HepG2 (cell line): Measurements from ENCODE around the gene SMIM36. TPM values are rescaled to one million over a fixed set of nuclear protein-coding genes. Genes with fewer than 3 reads are reported as not detected.

ENCODE experiments used
- AHDC1 ChIP-seq: sonication (generic); formaldehyde crosslinking; IDR thresholded peaks from 2 replicates; pipeline ENCODE4 v1.5.1; 2020; ENCODE audit warnings: mild to moderate bottlenecking, missing genetic modification reagents, borderline replicate concordance
- E2F5 ChIP-seq: sonication (generic); formaldehyde crosslinking; conservative IDR thresholded peaks from 2 replicates; pipeline ENCODE4 v1.4.0; 2020; ENCODE audit warnings: missing genetic modification reagents
- IRF2 ChIP-seq: IDR thresholded peaks from 2 replicates; pipeline ENCODE4 v1.6.1; 2018; ENCODE audit warnings: missing genetic modification reagents, missing compliant biosample characterization
- KDM5B ChIP-seq: sonication (generic); formaldehyde crosslinking; IDR thresholded peaks from 2 replicates; pipeline ENCODE4 v1.4.0; 2020; ENCODE audit warnings: missing genetic modification reagents, mild to moderate bottlenecking, borderline replicate concordance
- MED1 ChIP-seq: sonication (generic); formaldehyde crosslinking; IDR thresholded peaks from 2 replicates; pipeline ENCODE4 v1.4.0; 2020; ENCODE audit warnings: missing genetic modification reagents
- MEF2D ChIP-seq: sonication (generic); formaldehyde crosslinking; IDR thresholded peaks from 2 replicates; pipeline ENCODE4 v1.5.1; 2020; ENCODE audit warnings: mild to moderate bottlenecking, missing genetic modification reagents
- NBN ChIP-seq: fragments of 450-650 bp; conservative IDR thresholded peaks from 2 replicates; pipeline ENCODE4 v1.6.1; 2017
- NR2F6 ChIP-seq, 2 experiments: IDR thresholded peaks; 2 replicates each; pipeline ENCODE4 v1.6.1; 2016; ENCODE audit warnings: antibody characterized with exemption in 1 of 2, mild to moderate bottlenecking in 1 of 2
- POLR2G ChIP-seq: fragments of 200-400 bp; formaldehyde crosslinking; IDR thresholded peaks from 2 replicates; pipeline ENCODE4 v1.6.1; 2018; ENCODE audit warnings: mild to moderate bottlenecking, low read depth, low read length, moderate library complexity
- REPIN1 ChIP-seq: sonication (generic); formaldehyde crosslinking; IDR thresholded peaks from 2 replicates; pipeline ENCODE4 v1.8.0; 2022; ENCODE audit warnings: missing genetic modification reagents, low read depth, mild to moderate bottlenecking, borderline replicate concordance
- ZBTB38 ChIP-seq: sonication (generic); formaldehyde crosslinking; IDR thresholded peaks from 2 replicates; pipeline ENCODE4 v1.5.1; 2020; ENCODE audit warnings: mild to moderate bottlenecking, missing genetic modification reagents
- ZNF142 ChIP-seq: sonication (generic); formaldehyde crosslinking; IDR thresholded peaks from 2 replicates; pipeline ENCODE4 v1.4.0; 2020; ENCODE audit warnings: missing genetic modification reagents
- ZNF33A ChIP-seq: sonication (generic); formaldehyde crosslinking; IDR thresholded peaks from 2 replicates; pipeline ENCODE4 v1.5.1; 2020; ENCODE audit warnings: missing genetic modification reagents, mild to moderate bottlenecking, moderate library complexity, borderline replicate concordance
- ZNF441 ChIP-seq: sonication (generic); formaldehyde crosslinking; IDR thresholded peaks from 2 replicates; pipeline ENCODE4 v1.7.0; 2021; ENCODE audit warnings: missing genetic modification reagents, borderline replicate concordance
- ZNF580 ChIP-seq: IDR thresholded peaks from 2 replicates; pipeline ENCODE4 v1.6.1; 2016; ENCODE audit warnings: low read depth, borderline replicate concordance
- ZNF691 ChIP-seq: sonication (generic); formaldehyde crosslinking; IDR thresholded peaks from 2 replicates; pipeline ENCODE4 v1.4.0; 2020; ENCODE audit warnings: missing genetic modification reagents, low read depth, mild to moderate bottlenecking, borderline replicate concordance
- polyA plus RNA-seq, 8 experiments: library from polyadenylated mRNA; depleted of rRNA in 3 of 8; stranded (reverse) in 7 of 8; unstranded in 1 of 8; fragments of >200 nt; fragmentation: Illumina TruSeq in 4 of 8; extraction: Trizol in 4 of 8; gene quantifications; 2 replicates each; pipeline versions ENCODE4 v1.2.1 to v1.2.3, GENCODE V29; 2011 to 2016; ENCODE audit warnings: low read depth in 4 of 8, missing spikeins in 1 of 8, mixed read lengths in 1 of 8; ENCODE audit not compliant: insufficient read depth in 1 of 8
- total RNA-seq, 5 experiments: library from RNA; depleted of rRNA; stranded (reverse); fragments of >200 nt; fragmentation: Illumina TruSeq; extraction: Trizol; gene quantifications; 2 replicates each; pipeline ENCODE4 v1.2.3, GENCODE V29; 2016; ENCODE audit warnings: low read depth in 1 of 5

SMIM36 gene
- total and polyA plus RNA-seq, 2 of the 13 experiments (the other 11 are each of a cell fraction or from before 2014, with no cell fraction given), result not detected

GRCh38 chr17:55420776-55421178 is 90.5 kb downstream of the SMIM36 start (continued):
- TF ChIP-seq POLR2G, result peak; percentile 29; the same call in 1 of the 2 replicates
- TF ChIP-seq MED1 (CRISPR knock-in tag), result peak; percentile 58
- TF ChIP-seq ZBTB38, result peak; percentile 17; the same call in 1 of the 2 replicates
- TF ChIP-seq NR2F6 (IDR thresholded peaks at IDR 0.05), result no peak
- TF ChIP-seq NR2F6 (CRISPR knock-in tag; IDR thresholded peaks at IDR 0.05), result peak; percentile 23; the same call in 1 of the 2 replicates
- TF ChIP-seq NBN, result no peak
- peak; percentile 40; the same call in 1 of the 2 replicates for TF ChIP-seq AHDC1 (CRISPR knock-in tag)
- TF ChIP-seq ZNF142 (CRISPR knock-in tag), result 0 out of 2 replicates have a peak, but pooled peaks have one; percentile 8
- TF ChIP-seq ZNF580, result no peak
- TF ChIP-seq KDM5B, result no peak
- 0 out of 2 replicates have a peak, but pooled peaks have one; percentile 23 for TF ChIP-seq ZNF691 (CRISPR knock-in tag)
- TF ChIP-seq ZNF441 (CRISPR knock-in tag), result no peak
- TF ChIP-seq REPIN1, result no peak
- TF ChIP-seq MEF2D (CRISPR knock-in tag), result 0 out of 2 replicates have a peak, but pooled peaks have one; percentile 32
- 0 out of 2 replicates have a peak, but pooled peaks have one; percentile 19 for TF ChIP-seq E2F5
- peak; percentile 66; the same call in 1 of the 2 replicates for TF ChIP-seq ZNF33A (CRISPR knock-in tag)
- peak; percentile 8; the same call in 1 of the 2 replicates for TF ChIP-seq IRF2
